WERI-Rb-1 (cell line): Measurements from ENCODE around the gene SGIP1.

ENCODE experiments used
- DNase-seq: peaks from one replicate; pipeline ENCODE4 v3.0.0-alpha.2; 2020
- H3K27ac ChIP-seq: fragments of 250-450 bp; sonication (Bioruptor Pico); 2 replicates; pipeline ENCODE4 v1.5.1; 2020; ENCODE audit warnings: mild to moderate bottlenecking, moderate library complexity
- H3K27me3 ChIP-seq: fragments of 250-450 bp; sonication (Bioruptor Pico); 2 replicates; pipeline ENCODE4 v1.5.1; 2021; ENCODE audit warnings: mild to moderate bottlenecking, low read depth, moderate library complexity; ENCODE audit not compliant: insufficient read depth, severe bottlenecking
- H3K36me3 ChIP-seq: fragments of 250-450 bp; sonication (Bioruptor Pico); 2 replicates; pipeline ENCODE4 v1.5.1; 2020; ENCODE audit warnings: mild to moderate bottlenecking, moderate library complexity
- H3K4me3 ChIP-seq: 2 replicates; pipeline ENCODE4 v1.5.1; 2011; ENCODE audit warnings: low read depth, mild to moderate bottlenecking, control low read depth, low read length
- H3K9me3 ChIP-seq: fragments of 250-450 bp; sonication (Bioruptor Pico); 2 replicates; pipeline ENCODE4 v1.5.1; 2021; ENCODE audit warnings: mild to moderate bottlenecking, moderate library complexity; ENCODE audit not compliant: severe bottlenecking
- CTCF ChIP-seq: IDR thresholded peaks from 2 replicates; pipeline ENCODE4 v1.5.1; 2011; ENCODE audit warnings: low read depth, mild to moderate bottlenecking, control low read depth, inconsistent platforms, low read length

Gene SGIP1

GRCh38 chr1:66599346-66599745 lies 65.4 kb downstream of the SGIP1 start:
- Histone ChIP-seq H3K36me3 (no peaks in the 10 kb centered on the region; the same call in 1 of the 2 replicates), H3K9me3 (peaks cover 4% of the 10 kb centered on the region), H3K4me3 (no peak overlapping the region), H3K27me3 (no peaks in the 10 kb centered on the region), H3K27ac (no peak overlapping the region)
- no peak for DNase-seq
- no peak for TF ChIP-seq CTCF

GRCh38 chr1:66599899-66600737 lies 66.2 kb downstream of the SGIP1 start:
- TF ChIP-seq CTCF, result no peak
- Histone ChIP-seq H3K4me3 (no peak overlapping the region), H3K9me3 (peaks cover 4% of the 10 kb centered on the region), H3K27me3 (no peaks in the 10 kb centered on the region), H3K36me3 (no peaks in the 10 kb centered on the region; the same call in 1 of the 2 replicates), H3K27ac (no peak overlapping the region)
- no peak for DNase-seq

- DNase-seq, result no peak
- no peak for TF ChIP-seq CTCF
- no peaks in the 10 kb centered on the region for H3K36me3 ChIP-seq
- H3K9me3 ChIP-seq, result no peaks in the 10 kb centered on the region
- H3K27me3 ChIP-seq, result no peaks in the 10 kb centered on the region
- H3K4me3 ChIP-seq, result no peak overlapping the region
- peak overlapping the region; percentile 38 for H3K27ac ChIP-seq
Observed at GRCh38 chr1:66605419-66605997, 71.6 kb downstream of the SGIP1 start.

- Histone ChIP-seq H3K27me3 (no peaks in the 10 kb centered on the region), H3K27ac (peak overlapping the region; percentile 28; the same call in 1 of the 2 replicates), H3K9me3 (no peaks in the 10 kb centered on the region), H3K36me3 (no peaks in the 10 kb centered on the region), H3K4me3 (no peak overlapping the region)
- DNase-seq, result peak; percentile 67
- no peak for TF ChIP-seq CTCF
Observed at GRCh38 chr1:66606362-66607065, 72.6 kb downstream of the SGIP1 start.

GRCh38 chr1:66607458-66607857 lies 73.5 kb downstream of the SGIP1 start:
- Histone ChIP-seq H3K9me3 (no peaks in the 10 kb centered on the region), H3K4me3 (no peak overlapping the region), H3K36me3 (no peaks in the 10 kb centered on the region), H3K27ac (peak overlapping the region; percentile 13; the same call in 1 of the 2 replicates), H3K27me3 (no peaks in the 10 kb centered on the region)
- peak; percentile 19 for DNase-seq
- TF ChIP-seq CTCF, result peak; percentile 44; the same call in 1 of the 2 replicates
